Stimulated activated CD4-positive, alpha-beta T cell treated with anti-CD3 and anti-CD28 coated beads, TNF-alpha, amount 100 ng/mL, for 24 hours (primary cell): ENCODE measurements around the gene ENO4.

Experiments used
- DNase-seq, 3 experiments: peaks; one replicate each; pipeline ENCODE4 v3.0.0-alpha.2; 2020; ENCODE audit warnings: low read depth in 3 of 3

Gene ENO4

DNA sequence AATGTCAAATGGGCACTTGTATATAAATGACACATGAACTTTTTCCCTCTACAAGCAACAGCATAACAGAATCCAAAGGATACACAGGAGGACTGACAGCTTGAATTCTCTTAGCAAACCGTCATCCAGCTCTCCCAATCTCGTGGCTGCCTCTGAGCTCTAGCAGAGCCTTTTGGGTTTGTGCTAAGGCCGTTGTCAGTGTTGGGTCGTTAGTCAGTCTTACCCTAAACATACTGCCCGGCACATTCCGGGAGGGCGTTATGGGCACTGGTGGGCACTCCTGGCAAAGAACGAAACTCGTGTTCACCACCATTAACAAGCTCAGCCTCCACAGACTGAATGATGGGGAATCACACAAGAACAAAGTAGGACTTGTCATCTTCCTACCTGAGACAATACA lies 19.6 kb upstream of the ENO4 start:
- no peak for DNase-seq

DNA sequence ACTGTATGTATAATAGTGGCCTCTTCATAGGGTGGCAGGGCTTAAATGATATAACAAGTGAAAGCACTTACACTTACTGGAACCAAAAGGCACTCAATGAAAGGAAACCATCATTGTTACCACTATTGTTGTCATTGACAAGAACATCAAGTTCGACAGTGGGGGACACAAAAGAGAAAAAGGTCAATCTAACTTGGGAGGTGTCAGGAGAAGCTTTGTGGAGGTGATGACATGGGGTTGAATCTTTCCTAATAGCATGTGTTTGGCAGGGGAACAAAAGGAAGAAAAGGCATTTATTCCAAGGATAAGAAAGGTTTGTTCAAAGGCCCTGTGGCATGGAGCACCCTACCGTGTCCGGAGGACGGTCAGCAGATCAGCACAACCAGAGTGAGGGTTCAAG lies 18.2 kb upstream of the ENO4 start:
- no peak for DNase-seq

DNA sequence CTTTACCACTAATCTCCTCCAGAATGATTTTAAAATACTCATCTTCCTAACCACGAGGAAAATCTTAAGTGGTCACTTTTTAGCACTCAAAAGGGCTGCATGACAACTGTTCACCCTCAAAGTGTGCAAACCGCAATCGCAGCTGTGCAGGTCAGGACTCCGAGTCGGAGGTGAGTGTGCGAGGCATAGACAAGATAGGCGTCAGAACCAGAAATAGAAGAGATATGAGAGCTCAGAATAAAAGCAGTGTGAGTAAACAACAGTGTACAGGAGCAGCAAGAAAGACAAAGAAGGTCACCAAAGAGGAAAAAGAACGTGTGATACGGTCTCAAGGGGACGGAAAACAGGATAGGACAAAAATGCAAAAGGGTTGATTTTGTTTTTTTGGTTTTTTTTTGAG lies 17.5 kb upstream of the ENO4 start:
- no peak for DNase-seq

DNA sequence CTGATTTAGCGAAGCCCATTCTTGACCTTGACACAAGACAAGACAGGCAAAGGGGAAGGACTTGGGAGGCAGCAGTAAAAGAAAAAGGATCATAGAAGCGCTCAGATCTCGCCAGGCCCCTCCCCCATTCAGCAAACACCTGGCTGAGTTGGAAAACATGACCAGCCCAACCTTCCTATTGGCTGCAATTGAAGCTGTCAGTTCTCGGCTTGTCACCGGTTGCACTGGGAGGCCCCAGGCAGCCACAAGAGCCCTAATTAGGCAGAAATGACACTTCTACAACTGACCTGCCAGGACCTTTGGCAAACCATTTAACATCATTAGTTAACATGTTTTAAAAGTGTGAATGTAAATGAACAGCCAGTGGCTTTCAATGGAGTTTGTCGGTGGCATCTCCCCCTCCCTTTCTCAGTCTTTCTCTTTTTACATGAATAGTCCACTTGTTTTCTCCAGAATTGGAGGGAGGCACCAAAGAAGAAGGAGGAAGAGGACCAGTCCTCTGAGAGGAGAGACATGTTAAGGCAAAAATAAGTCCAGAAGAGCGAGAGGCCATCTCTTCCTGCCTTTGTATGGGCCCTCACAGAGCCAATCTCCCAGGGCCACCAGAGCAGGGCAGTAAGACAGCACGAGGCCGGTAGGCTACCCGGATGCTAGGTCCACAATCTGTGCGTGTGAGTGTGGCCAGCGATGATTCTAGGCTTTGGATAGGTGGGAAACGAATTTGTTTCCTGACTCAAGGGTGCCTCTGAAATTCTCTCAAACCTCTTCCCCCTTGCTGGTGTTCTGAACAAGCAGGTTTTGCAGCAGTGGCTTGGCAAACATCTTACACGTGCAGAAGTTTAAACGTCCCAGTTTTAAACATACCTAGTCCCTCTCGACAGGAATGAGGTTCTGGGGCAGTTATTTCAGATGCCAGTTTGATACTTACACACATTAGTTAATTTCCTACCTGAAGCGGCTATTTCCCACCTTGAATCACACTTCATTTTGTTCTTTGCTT lies 15.0 kb upstream of the ENO4 start:
- DNase-seq = no peak

DNA sequence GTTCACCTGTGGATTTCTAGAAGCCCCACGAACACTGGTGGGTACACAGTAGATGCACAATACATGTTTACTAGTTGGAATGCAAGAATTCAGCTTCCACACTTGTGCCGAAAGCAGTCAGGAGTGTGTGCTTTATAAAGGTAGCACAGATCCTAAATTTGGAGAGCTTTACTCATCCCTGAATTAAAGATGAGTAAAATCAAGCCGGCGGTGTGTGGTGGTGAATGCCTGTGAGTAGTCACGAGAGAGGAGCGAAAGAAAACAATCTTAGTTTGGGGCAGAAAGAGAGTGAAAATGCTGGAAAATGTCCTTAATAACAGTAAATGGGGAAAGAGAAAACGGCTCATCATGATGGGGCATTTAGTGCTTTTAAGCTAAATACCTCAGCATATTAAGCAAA lies 13.6 kb upstream of the ENO4 start:
- no peak for DNase-seq

DNA sequence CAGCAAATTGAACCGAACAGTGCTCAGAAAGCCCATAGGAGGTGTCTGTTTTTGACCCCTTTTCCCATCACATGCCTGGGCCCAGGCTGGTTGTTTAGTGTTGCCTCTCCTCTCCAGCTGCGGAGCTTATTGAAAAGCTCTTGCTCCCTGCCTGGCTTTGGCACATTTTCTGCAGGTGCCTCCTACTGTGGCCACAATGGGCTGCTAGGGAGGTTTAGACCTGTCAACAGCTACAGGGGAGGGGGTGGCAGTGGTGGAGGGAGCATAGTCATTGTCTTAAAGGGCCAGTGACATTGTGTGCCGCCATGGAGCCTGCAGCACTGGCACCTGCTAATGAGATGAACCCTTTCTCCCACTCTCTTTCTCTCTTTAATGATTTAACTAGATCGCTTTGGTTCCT lies 13.2 kb upstream of the ENO4 start:
- DNase-seq = no peak

DNA sequence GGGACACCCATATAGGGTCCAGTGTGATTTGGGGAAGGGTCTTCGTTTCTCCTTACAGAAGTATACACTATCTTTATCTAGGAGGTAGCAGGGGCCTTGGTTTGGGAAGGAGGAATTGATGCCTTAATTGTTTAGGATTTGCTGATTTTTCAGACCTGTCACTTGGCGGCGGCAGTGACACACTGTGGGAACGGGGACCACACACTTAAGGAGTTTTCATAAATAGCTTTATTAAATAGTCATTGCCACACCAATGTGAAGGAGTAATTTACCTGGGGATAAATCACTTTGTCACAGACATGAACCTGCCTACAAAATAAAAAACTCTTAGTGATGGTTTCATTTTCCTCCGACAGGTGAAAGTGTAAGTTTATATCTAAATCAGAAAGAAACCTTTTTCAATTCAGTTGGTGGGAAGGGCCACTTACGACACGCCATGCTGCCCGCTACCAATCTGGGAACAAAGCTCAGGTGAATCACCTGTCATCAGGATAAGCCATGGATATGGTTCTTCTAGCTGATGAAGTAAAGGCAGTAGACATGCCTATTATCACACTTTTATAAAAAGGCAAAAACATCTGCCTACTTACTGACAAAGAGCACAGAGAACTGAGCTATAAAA lies 12.3 kb upstream of the ENO4 start:
- no peak for DNase-seq

DNA sequence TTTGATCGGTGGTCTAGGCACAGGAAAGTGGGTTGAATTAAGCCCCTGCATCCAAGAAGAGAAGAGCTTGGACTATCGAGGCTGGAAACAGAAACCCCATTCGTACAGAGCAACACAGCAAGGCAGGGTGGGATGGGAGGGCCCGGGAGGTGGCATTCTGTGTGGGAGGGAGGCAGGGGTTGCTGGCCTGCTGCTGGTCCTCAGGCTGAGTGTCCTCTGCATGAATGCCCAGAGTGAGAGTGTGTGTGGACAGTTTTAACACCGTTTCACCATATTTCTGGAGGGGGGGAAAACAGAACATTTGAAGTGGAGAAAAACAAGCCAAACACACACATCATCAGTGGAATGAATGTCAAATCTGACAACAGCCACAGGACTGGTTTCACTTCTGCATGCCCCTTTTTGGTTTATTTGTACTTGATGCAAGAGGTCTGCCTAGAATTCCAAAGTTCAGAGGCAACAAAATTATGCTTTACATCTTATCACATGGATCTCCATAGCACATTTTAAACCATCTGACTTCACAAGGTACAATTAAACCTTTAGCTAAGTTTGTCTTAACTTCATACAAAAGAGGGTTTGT lies 11.1 kb upstream of the ENO4 start:
- no peak for DNase-seq

DNA sequence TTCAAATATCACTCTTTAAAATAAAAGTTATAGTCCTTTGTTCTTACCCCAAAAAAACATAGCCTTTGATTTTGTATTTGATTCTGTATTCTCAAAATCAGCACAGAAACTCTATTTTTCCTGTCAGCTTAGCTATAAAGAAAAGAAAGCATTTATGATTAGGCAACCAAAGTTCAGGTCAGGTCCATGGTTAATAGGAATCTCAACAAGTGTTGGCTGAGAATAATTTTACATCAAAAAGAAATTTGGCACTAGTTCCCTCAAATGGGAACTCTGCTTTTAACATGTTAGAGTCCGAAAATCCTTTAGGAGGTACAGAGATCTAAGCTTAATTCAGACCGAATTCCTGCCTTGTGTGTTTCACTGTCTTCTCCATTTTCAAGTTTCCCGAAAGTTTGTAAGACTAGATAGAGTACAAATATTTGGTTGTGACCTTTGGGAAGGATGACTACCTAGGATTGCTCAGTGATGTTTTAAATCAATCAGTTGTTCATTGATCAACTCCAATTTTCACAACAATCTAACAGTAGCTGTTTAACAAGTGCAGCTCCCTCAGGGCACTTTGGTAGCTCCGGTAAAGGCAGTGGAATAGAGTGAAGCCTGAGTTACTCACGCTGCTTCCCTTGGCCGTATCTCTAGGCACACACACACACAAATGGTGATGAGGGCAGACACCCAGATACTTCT lies 8.8 kb upstream of the ENO4 start:
- no peak for DNase-seq

DNA sequence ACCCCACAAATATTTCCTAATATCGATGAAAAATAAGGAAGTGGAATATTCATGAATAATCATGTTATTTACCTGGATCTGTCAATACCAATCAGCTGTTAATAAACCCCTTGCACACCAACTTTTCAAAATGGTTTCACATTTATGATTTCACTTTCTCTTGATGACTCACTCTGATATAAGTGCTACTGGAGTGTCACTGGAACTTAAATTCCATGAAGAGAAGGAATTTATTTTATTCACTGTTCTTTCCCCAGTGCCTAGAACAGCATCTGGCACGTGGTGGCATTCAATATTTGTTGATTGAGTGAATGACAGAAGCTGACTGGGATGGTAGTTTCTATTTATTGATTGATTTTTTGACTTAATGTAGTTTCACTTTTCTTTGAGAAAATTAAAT lies 3.5 kb upstream of the ENO4 start:
- no peak for DNase-seq

DNA sequence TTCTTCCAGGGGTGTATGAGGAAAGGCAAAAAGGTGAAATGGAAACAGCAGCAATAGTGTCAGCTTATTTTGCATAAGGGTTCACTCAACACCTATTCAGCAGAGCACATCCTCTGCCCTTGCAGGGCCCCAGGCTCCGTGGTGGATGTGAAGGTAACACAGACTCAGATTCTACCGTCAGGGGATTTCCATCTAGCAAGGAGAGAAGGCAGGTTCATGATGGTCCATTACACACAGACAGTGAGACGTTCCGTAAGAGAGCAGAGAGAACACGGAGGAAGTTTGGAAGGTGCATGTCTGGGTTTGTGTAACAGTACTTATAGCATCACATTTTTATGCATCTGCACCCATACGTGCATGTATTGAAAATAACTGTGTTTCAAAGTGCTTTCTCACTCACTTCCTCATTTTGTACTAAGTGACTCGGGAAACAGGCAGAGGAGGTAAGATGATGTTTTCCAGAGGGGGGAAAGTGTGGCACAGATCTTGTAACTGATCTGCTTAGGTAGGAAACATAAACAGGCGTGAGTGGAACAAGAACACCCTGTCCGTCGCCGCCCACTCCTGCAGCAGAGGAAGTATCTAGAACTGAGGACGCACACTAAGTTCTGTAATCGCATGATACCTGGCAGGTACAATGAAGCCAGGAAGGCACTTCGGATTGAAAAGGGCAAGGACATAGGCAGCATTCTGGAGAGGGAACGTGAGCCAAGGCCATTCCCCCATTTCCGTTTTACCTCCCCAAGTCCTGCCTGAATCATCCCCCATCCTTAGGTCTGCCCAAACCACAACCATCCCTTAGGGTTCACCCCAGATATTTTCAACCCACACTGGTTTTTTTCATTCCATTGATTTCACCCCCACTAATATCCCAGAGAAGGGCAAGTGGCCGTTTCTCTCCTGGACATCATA lies 1.0 kb upstream of the ENO4 start:
- DNase-seq = no peak

DNA sequence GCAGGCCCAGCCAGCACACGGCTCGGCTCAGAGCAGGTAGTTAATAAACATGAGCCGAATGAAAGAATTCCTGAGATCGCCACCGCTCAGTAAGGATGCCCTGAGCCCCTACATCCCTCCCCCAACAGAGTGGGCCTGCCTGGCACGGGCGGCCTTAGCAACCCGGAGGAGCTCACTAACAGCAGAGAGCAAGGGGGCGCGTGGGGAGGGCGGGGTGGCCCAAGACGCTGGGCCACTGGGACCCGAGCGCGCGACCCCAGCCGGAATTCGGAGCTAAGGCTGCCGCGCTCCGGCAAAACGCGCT lies 403 bp upstream of the ENO4 start:
- DNase-seq = no peak

DNA sequence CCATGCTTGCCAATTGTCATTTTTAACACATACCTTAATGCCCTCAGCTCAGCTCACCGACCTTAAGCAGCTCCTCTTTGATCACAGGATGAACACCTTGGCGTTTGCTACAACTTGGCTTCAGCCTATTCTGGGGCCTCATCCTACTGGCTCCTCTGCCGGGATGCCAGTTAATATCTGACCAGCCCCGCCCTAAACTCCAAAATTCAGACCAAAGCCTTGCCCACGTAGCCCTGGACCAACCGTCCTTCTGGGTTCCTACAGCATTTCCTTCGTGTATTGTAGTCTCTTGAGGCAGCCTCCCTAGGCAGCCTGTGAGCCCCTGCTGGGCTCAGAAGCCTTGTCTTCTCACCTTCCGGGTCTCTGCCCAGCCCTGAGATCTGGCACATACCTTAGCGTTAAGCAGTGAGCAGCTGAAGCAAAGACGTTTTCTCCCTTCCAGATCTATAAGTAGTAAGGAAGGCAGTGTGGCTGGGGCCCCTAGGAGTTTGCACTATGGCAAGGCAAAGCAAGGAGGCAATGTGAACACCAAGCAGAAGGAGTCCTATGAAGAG lies 836 bp downstream of the ENO4 start:
- no peak for DNase-seq

DNA sequence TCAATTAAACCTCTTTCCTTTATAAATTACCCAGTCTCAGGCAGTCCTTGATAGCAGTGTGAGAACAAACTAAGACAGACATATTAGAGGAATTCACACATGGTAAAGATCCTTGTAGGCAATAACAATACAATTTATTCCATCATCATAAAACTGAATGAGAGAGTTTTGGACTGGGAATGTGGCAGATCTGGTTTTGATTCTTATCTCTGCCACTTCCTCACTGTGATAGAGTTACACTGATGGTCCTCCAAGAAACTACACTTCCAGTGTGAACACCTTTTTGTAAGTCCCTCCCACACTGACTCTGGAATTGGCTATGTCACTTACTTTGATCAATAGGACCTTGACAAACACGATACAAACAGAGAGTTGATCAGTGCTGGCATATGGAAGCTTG lies 2.9 kb downstream of the ENO4 start:
- DNase-seq = no peak

DNA sequence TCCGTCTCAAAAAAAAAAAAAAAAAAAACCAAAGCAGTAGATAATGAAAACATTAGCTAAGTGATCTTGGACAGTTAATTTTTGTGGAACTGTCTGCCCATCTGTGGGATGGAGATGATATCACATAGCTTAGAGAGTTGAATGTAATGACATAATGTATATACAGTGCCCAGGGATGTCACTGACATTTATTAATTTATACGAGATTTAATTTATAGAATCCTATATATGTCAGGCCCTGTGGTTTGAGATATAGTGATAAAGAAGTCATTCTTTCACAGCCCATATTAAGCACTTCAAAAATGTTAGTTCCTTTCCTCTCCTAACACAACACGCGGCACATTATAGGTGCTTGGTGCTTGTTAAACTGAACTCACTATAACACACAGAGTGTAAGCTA lies 4.0 kb downstream of the ENO4 start:
- no peak for DNase-seq

DNA sequence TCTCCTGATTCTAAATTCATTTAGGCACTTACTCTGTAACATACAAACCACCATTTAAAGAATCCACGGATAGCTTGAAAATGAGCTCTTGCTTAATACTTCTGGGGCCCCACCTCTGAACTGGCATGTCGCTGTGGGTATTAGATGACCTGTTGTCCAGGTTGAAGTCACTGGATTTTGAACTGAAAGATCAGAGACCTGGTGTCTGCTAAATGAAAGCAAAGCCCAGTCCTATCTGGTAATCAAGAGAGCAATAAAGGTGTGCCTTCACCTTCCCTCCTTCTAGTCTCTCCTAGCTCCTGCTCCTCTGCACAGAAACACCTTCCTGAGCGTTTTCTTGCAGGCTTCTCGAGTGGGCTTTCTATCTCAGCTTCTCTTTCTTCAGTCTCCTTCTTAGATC lies 4.4 kb downstream of the ENO4 start:
- no peak for DNase-seq

DNA sequence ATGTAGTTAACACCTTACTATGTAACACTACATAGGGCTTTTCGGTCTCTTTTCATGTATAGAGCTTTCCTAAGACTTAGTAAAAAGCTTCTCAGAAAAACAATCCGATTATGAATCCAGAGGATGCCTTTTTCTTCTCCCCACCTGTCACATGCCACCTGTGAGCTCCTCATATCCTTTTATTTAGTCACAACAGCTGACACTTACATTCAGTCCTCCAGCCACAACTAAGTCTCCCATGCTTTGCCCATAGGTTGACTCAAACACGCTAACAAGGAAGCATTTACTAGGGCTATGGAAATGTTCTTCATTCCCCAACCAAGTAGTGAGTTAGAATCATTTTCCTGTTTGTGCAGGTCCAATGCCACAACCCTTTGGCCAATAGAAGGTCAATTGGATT lies 7.9 kb downstream of the ENO4 start:
- DNase-seq = no peak

DNA sequence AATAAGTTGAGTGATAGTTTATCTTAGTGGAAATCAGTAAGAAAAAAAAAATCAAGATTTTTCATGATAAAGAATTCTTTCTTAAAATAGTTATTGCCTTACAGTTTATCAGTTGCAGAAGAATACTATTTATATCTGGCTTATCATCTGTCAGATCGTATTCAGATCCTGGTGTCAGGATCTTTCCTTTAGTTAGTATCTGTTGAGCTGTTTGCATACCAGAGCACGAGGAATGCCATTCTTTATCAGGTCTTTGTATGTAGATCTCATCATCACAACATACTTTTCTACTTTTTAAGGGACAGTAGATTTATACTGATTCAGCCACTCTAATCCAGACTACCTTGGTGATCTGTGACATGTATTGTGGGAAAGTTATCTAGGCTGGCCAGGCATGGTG lies 12.5 kb downstream of the ENO4 start:
- no peak for DNase-seq

DNA sequence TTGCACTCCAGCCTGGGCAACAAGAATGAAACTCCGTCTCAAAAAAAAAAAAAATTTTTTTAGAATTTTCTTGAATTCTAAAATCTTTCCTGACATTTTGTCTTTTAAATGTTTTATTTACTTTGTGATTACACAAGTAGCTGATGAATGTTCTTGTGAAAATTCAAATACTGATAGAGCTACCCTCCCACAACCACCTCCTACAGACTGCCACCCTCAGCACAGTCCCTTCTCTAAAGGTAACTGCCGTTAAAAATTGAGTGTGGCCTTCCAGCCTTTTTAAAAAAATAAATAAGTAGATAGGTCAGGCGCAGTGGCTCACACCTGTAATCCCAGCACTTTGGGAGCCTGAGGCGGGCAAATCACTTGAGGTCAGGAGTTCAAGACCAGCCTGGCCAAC lies 15.1 kb downstream of the ENO4 start:
- no peak for DNase-seq

DNA sequence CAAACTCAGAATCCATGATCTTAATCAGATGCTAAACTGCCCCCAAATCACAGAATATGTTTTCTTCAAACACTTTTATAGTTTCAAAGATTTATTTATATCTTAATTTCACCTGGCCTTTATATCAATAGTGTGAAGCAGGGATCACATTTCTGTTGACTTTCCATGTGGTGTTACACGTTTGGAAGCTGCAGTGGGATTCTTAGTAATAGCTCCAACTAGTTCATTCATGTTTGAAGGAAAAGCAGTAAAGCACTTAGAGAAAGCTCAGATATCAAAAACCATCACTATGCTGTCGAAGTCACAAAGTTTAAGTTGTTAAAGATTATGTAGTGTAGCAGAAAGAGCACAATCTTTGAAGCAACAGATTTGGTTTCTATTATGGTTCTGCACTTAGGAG lies 16.8 kb downstream of the ENO4 start:
- no peak for DNase-seq

DNA sequence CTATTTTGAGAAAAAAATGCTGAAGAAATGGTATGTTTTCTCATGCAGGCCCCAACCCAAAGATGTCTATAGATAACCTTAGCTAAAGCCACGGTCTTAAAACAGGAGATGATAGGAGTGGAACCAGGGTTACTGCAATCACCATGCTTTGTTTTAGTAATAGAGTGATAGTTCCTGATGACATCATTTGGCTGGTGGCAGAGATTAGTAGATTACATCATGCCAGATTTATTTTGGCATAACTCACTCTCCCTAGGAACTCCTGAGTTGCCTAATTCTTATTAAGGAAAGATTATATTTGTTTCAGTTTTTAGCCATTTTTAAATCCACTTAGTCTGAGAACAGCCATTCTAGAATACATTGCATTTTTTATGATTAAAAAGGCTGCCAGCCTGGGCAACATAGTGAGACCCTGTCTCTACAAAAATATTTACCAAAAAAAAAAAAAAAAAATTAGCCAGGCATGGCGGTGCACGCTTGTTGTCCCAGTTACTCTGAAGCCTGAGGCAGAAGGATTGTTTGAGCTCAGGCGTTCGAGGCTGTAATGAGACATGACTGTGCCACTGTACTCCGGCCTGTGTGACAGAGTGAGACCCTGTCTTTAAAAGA lies 17.8 kb downstream of the ENO4 start:
- no peak for DNase-seq
